Mammary epithelial cell (primary cell): ENCODE measurements around the gene CRTC2.

Experiments
- EZH2 ChIP-seq: IDR thresholded peaks from 2 replicates; pipeline ENCODE4 v1.6.1; 2012; ENCODE audit warnings: low read length, inconsistent platforms, borderline replicate concordance
- TF ChIP-seq, protein P1 (sequence below), 2 donors: IDR thresholded peaks in 1 of 2; conservative IDR thresholded peaks in 1 of 2; 2 replicates each; pipeline ENCODE4 v1.5.1; 2011 to 2012; ENCODE audit warnings: inconsistent platforms in 2 of 2, low read length in 2 of 2, mild to moderate bottlenecking in 2 of 2, control low read depth in 1 of 2, low read depth in 1 of 2; ENCODE audit not compliant: insufficient read depth in 1 of 2; ENCODE audit errors: extremely low read depth in 1 of 2

- TF ChIP-seq EZH2, result no peak
- TF ChIP-seq, protein P1, sequence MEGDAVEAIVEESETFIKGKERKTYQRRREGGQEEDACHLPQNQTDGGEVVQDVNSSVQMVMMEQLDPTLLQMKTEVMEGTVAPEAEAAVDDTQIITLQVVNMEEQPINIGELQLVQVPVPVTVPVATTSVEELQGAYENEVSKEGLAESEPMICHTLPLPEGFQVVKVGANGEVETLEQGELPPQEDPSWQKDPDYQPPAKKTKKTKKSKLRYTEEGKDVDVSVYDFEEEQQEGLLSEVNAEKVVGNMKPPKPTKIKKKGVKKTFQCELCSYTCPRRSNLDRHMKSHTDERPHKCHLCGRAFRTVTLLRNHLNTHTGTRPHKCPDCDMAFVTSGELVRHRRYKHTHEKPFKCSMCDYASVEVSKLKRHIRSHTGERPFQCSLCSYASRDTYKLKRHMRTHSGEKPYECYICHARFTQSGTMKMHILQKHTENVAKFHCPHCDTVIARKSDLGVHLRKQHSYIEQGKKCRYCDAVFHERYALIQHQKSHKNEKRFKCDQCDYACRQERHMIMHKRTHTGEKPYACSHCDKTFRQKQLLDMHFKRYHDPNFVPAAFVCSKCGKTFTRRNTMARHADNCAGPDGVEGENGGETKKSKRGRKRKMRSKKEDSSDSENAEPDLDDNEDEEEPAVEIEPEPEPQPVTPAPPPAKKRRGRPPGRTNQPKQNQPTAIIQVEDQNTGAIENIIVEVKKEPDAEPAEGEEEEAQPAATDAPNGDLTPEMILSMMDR (conservative IDR thresholded peaks at IDR 0.05 in 1 of 2, IDR thresholded peaks at IDR 0.05 in 1 of 2; ENCODE audit: extremely low read depth in 1 of 2, insufficient read depth in 1 of 2, low read depth in 1 of 2, low read length in 2 of 2), result no peak
Observed at GRCh38 chr1:153991806-153992205, 33.4 kb upstream of the CRTC2 start.
